Stimulated activated CD4-positive, alpha-beta T cell treated with anti-CD3 and anti-CD28 coated beads, Interleukin-2, amount 100 ng/mL, for 4 hours (primary cell): ENCODE data around the gene ALKBH7.

ENCODE experiments used
- DNase-seq: peaks from one replicate; pipeline ENCODE4 v3.0.0-alpha.2; 2020; ENCODE audit warnings: low read depth

Gene ALKBH7

DNA sequence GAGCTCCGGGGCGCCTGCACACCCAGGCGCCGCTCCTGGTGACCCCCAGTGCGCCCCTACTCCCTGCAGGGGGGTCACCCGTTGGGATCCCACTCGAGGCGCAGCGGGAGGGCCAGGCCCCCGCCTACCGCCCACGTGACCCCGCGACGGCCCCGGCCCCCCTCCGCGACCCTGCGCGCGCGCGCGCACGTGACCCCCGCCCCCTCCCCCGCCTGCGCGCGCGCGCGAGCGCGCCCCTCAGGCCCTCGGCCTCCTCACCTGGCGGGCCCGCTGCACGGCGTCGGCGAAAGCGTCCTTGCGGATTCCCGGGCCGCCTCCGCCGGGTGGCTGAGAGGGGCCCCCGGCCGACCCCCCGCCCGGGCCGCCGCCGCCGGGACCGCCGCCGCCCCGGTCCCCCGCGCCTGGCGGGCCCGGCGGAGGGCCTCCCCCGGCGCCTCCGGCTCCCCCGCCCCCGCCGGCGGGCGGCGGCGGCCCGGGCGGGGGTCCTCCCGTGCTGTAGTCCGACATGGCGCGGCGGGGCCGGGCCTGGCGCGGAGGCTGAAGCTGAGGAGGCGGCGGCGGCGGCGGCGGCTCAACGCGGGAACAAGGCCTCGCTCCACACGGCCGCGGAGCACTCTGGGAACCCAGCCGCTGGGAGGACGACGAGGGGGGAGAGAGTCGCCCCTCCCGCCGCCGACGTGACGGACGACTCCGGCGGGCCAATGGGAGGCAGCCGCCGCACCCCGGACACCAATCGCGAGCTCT lies 51.8 kb downstream of the ALKBH7 start, which contains the start of gene KHSRP:
Gene KHSRP (minus strand): TSS at position 617 of the 744 bp plus-strand sequence. CDS start 110 bp downstream, at position 507.
- DNase-seq: peak; percentile 33
